Measurements from ENCODE around the gene TNFRSF14. TPM values are rescaled to one million over a fixed set of nuclear protein-coding genes. Genes with fewer than 3 reads are reported as not detected.

TNFRSF14 gene
- total and polyA plus RNA-seq, 9 of the 15 experiments (the other 6 are each of a cell fraction or from before 2014, with no cell fraction given) = 0.11 to 2.3 (median 0.68) TPM; not detected in 2

DNA sequence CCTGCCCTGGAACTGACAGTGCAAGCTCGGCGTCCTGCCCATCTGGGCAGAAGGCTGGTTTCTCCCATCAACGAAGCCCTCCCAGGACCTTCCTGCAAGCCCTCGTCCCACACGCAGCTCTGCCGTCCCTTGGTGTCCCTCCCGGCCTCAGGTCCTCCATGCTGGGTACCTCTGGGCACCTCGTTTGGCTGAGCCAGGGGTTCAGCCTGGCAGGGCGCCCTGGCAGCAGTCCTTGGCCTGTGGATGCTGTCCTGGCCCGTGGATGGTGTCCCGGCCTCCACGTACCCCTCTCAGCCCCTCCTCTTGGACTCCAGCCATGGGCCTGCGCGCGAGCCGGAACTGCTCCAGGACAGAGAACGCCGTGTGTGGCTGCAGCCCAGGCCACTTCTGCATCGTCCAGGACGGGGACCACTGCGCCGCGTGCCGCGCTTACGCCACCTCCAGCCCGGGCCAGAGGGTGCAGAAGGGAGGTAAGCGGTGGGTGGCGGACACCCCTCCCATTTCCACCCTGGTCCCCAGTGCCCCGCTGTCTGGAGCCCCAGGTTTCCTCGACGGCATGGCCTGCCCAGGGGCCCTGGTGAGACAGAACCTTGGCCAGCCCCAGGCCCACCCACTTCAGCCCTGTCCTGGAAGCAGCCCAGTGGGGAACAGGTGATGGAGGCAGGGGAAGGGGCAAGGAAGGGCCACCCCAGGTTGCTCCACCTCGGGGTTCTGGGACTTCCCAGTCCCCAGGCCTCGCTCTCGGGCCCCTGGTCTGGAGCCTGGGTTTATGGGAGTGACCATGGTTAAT lies 3.5 kb downstream of the TNFRSF14 start:
- Histone ChIP-seq H3K4me2 (ENCODE audit: insufficient read depth, low read length) (no peak overlapping the region), H3K4me3 (no peak overlapping the region), H3K36me3 (ENCODE audit: control insufficient read depth, insufficient read depth, low read length) (no peaks in the 10 kb centered on the region), H3K27me3 (ENCODE audit: control insufficient read depth in 2 of 2, insufficient read depth in 2 of 2, low read length in 2 of 2) (peaks cover 4 to 16% of the 10 kb centered on the region in 2 experiments; a peak in 3 of 5 replicates), H3K9ac (ENCODE audit: insufficient read depth in 1 of 2, low read depth in 2 of 2, low read length in 2 of 2) (no peak overlapping the region), H3K9me1 (ENCODE audit: control insufficient read depth, insufficient read depth, low read length) (no peaks in the 10 kb centered on the region), H3K4me1 (replicated peaks in 1 of 2; ENCODE audit: control insufficient read depth in 2 of 2, insufficient read depth in 2 of 2, low read length in 2 of 2) (peaks cover 26 to 87% of the 10 kb centered on the region in 2 experiments), H4K20me1 (replicated peaks; ENCODE audit: control insufficient read depth, insufficient read depth, low read length) (no peaks in the 10 kb centered on the region), H3K27ac (ENCODE audit: extremely low read depth, low read depth, low read length) (no peak overlapping the region), H3K9me3 (replicated peaks; ENCODE audit: control insufficient read depth, insufficient read depth, low read depth, low read length) (no peaks in the 10 kb centered on the region), H2AFZ (ENCODE audit: low read depth, low read length) (no peak overlapping the region), H3K79me2 (ENCODE audit: control insufficient read depth, insufficient read depth, low read length) (no peaks in the 10 kb centered on the region)
- ChIA-PET CTCF (ENCODE audit: low intra/inter-chr PET ratio) (no interaction called here), POLR2A (interaction anchor here (0.7 to 1.7 kb wide), 4 partner anchors 13 to 410 kb away, joined by 3 to 5 read pairs (median 3); no protein-coding TSS in a partner anchor)
- intact Hi-C loops (cut with micrococcal nuclease) (no loop called here), in situ Hi-C loops (cut with MboI) (no loop called here)
- FAIRE-seq (no peak), DNase-seq (ENCODE audit: extremely low read depth in 1 of 4, low spot score in 3 of 4) (no peak), ATAC-seq (no peak)
- WGBS (ENCODE audit: insufficient coverage, low coverage, missing lambda C conversion rate) = 41% methylated on average over 33 of the region's 35 CpGs
- BruUV-seq (replicated peaks) = no TSS peak
- TF ChIP-seq NELFE (IDR thresholded peaks at IDR 0.05; ENCODE audit: insufficient read depth, insufficient read length) = no peak
- no peak for TF ChIP-seq GTF2F1 (IDR thresholded peaks at IDR 0.05; ENCODE audit: low read depth, low read length)
- TF ChIP-seq, protein P1, sequence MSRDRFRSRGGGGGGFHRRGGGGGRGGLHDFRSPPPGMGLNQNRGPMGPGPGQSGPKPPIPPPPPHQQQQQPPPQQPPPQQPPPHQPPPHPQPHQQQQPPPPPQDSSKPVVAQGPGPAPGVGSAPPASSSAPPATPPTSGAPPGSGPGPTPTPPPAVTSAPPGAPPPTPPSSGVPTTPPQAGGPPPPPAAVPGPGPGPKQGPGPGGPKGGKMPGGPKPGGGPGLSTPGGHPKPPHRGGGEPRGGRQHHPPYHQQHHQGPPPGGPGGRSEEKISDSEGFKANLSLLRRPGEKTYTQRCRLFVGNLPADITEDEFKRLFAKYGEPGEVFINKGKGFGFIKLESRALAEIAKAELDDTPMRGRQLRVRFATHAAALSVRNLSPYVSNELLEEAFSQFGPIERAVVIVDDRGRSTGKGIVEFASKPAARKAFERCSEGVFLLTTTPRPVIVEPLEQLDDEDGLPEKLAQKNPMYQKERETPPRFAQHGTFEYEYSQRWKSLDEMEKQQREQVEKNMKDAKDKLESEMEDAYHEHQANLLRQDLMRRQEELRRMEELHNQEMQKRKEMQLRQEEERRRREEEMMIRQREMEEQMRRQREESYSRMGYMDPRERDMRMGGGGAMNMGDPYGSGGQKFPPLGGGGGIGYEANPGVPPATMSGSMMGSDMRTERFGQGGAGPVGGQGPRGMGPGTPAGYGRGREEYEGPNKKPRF (IDR thresholded peaks at IDR 0.05; ENCODE audit: low read depth, low read length) = no peak
- TF ChIP-seq, protein P2, sequence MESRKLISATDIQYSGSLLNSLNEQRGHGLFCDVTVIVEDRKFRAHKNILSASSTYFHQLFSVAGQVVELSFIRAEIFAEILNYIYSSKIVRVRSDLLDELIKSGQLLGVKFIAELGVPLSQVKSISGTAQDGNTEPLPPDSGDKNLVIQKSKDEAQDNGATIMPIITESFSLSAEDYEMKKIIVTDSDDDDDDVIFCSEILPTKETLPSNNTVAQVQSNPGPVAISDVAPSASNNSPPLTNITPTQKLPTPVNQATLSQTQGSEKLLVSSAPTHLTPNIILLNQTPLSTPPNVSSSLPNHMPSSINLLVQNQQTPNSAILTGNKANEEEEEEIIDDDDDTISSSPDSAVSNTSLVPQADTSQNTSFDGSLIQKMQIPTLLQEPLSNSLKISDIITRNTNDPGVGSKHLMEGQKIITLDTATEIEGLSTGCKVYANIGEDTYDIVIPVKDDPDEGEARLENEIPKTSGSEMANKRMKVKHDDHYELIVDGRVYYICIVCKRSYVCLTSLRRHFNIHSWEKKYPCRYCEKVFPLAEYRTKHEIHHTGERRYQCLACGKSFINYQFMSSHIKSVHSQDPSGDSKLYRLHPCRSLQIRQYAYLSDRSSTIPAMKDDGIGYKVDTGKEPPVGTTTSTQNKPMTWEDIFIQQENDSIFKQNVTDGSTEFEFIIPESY (CRISPR knock-in tag; IDR thresholded peaks at IDR 0.05) = peak; percentile 80
- no peak for TF ChIP-seq NR2F6 (CRISPR knock-in tag; IDR thresholded peaks at IDR 0.05)
- TF ChIP-seq RHOXF2B (CRISPR knock-in tag; conservative IDR thresholded peaks at IDR 0.05) = no peak
- TF ChIP-seq KDM5B (IDR thresholded peaks at IDR 0.05; ENCODE audit: insufficient replicate concordance, low read depth, low read length) = no peak
- TF ChIP-seq, protein P3, sequence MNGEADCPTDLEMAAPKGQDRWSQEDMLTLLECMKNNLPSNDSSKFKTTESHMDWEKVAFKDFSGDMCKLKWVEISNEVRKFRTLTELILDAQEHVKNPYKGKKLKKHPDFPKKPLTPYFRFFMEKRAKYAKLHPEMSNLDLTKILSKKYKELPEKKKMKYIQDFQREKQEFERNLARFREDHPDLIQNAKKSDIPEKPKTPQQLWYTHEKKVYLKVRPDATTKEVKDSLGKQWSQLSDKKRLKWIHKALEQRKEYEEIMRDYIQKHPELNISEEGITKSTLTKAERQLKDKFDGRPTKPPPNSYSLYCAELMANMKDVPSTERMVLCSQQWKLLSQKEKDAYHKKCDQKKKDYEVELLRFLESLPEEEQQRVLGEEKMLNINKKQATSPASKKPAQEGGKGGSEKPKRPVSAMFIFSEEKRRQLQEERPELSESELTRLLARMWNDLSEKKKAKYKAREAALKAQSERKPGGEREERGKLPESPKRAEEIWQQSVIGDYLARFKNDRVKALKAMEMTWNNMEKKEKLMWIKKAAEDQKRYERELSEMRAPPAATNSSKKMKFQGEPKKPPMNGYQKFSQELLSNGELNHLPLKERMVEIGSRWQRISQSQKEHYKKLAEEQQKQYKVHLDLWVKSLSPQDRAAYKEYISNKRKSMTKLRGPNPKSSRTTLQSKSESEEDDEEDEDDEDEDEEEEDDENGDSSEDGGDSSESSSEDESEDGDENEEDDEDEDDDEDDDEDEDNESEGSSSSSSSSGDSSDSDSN (IDR thresholded peaks at IDR 0.05; ENCODE audit: borderline replicate concordance in 1 of 2, low read depth in 2 of 2, low read length in 2 of 2) = peak in 1 of 2 experiments; percentile 32; a peak in 1 of 4 replicates
- TF ChIP-seq, protein P4, sequence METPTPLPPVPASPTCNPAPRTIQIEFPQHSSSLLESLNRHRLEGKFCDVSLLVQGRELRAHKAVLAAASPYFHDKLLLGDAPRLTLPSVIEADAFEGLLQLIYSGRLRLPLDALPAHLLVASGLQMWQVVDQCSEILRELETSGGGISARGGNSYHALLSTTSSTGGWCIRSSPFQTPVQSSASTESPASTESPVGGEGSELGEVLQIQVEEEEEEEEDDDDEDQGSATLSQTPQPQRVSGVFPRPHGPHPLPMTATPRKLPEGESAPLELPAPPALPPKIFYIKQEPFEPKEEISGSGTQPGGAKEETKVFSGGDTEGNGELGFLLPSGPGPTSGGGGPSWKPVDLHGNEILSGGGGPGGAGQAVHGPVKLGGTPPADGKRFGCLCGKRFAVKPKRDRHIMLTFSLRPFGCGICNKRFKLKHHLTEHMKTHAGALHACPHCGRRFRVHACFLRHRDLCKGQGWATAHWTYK (CRISPR knock-in tag; IDR thresholded peaks at IDR 0.05) = no peak
- no peak for TF ChIP-seq POLR2AphosphoS5 (IDR thresholded peaks at IDR 0.05; ENCODE audit: control insufficient read depth, insufficient read depth, low read depth, low read length)
- no peak for TF ChIP-seq ZNF23 (CRISPR knock-in tag; IDR thresholded peaks at IDR 0.05)
- TF ChIP-seq SRSF1 (IDR thresholded peaks at IDR 0.05; ENCODE audit: low read depth, low read length) = no peak
- no peak for TF ChIP-seq NFXL1 (CRISPR knock-in tag; IDR thresholded peaks at IDR 0.05)
